Measurements from ENCODE around the gene IGSF8.

IGSF8 gene
- total RNA-seq: 20.0 to 31.5 reads per million in 2 donors

GRCh38 chr1:160097911-160098851 is at the start of gene IGSF8:
IGSF8 (minus strand) TSS chr1:160098619; CDS start chr1:160098472, 147 bp downstream.
- DNase-seq: peak; percentile 84 to 95 (median 91)

DNA sequence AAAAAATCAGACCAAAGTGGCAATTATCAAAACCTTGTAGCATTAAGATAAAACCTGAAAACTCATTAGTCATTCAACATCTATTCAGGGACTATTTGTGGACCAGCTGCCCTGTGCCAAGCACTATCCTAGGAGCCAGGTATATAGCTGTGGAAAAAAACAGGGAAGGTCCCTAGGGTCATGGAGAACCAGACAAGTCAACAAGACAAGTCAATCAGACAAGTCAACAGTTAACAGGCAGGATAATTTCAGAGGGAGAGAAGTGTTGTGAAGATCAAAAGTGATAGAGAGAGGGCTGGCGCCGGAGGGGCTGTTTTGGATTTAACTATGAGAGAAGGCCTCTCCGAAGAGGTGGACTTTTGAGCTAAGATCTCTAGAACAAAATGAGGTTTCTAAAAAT is 49.7 kb upstream of the IGSF8 start:
- DNase-seq: no peak

- DNase-seq: no peak
These were observed 47.7 kb upstream of the IGSF8 start for GRCh38 chr1:160146107-160146506.

GRCh38 chr1:160144921-160145320 is 46.5 kb upstream of the IGSF8 start:
- DNase-seq: no peak

DNA sequence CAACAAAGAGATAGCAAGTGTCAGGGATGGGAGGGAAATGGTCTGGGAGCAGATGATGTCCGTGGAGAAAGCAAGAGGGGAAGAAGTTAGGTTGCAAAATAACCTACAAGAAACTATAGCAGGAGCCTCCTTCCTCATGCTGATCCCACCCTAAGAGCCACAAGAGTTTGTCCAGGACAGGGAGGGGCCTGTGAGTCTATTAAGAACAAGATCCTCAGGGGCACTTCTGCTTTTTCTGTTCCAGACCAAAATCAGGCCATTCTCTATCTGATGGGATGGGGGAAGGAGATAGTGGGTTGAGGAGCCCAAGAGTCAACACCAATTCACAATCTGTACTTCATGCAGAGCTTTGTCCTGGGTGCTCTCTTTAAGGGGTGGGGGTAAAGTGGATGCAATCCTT is 45.3 kb upstream of the IGSF8 start:
- no peak for DNase-seq

- DNase-seq: no peak
These were observed 41.4 kb upstream of the IGSF8 start for GRCh38 chr1:160139840-160140239.

DNA sequence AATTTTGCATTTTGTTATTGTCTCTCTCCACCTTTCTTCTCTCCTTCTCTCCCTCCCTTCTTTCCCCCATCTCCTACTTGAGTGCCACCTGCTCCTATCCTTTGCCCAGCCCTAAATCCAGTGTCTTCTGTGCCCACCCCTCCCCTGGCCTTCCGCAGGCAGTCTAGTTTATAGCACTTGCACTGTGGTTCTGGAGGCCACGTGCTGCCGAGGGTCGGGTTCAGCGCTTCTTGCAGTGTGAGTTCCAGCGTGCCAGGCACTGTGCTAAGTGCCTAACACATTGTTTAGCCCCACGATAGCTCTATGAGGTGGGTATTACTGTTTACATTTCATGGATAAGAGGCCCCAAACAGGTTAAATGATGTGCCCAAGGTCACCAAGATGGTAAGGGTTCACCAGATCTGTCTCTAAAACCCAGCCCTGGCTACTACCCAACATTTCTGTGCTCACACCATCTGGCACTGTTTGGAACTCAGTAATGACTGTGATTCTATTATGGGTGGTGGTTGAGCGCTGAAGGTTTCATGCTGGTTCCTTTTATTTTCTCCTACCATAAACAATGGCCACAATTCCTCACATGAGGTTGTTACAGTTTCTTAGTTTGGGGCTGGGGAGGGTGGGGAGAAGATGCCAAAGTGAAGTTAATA is 38.9 kb upstream of the IGSF8 start:
- no peak for DNase-seq

DNA sequence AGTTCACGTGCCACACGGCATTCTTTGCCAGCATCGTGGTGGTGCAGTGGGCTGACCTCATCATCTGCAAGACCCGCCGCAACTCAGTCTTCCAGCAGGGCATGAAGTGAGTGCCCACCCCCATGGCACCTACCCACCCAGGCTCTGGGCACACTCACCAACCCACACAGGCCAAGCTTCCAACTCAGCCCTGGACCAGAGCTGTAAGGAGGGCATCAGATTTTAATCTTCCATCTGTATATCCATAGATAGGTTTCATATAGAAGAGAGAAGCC is 38.4 kb upstream of the IGSF8 start:
- DNase-seq: no peak

- DNase-seq: no peak
These were observed 37.9 kb upstream of the IGSF8 start for GRCh38 chr1:160136121-160136925.

DNA sequence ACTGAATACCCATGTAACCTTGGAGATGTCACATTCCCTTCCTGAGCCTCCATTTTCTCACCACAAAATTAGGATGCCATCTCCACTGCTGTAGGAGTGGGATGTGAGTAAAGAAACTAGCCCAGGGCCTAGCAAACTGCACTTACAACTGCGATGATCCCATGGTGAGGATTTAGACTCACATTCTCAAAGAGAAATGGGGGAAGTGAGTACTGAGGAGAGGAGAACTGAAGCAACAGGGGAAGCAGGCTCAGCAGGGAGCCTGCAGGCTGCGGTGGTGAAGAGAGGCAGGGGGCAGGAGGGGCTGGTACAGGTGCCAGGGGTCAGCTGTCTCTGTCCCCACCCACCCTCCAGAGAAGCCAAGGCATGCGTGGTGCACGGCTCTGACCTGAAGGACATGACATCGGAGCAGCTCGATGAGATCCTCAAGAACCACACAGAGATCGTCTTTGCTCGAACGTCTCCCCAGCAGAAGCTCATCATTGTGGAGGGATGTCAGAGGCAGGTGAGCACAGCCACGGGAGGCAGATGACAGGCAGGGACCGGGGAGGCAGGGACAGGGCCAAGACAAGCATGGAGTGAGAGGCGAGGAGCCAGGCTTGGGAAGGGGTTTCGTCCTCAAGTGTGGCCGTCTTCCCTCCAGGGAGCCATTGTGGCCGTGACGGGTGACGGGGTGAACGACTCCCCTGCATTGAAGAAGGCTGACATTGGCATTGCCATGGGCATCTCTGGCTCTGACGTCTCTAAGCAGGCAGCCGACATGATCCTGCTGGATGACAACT is 36.6 kb upstream of the IGSF8 start:
- no peak for DNase-seq

GRCh38 chr1:160133990-160134770 is 35.8 kb upstream of the IGSF8 start:
- no peak for DNase-seq

- no peak for DNase-seq
These were observed 33.6 kb upstream of the IGSF8 start for GRCh38 chr1:160131803-160132565.

DNA sequence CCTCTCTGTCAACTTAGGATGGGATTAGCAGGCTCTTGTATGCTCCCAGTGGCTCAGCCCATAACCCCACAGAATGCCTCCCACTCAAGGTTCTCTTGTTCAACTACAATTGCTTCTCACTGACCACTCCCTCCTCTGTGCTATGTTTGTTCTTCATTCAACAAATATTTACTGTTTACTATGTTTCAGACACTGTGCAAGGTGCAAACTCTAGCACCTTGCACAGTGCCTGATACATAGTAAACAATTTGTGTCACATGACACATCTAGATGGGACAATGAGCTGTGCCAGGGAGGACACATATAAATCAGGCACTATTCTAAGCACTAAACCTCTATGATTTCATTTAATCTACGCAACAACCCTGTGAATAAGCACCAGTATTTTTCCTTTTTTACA is 32.5 kb upstream of the IGSF8 start:
- DNase-seq: no peak

GRCh38 chr1:160130486-160130885 is 32.1 kb upstream of the IGSF8 start:
- DNase-seq: no peak

GRCh38 chr1:160129966-160130365 is 31.5 kb upstream of the IGSF8 start:
- no peak for DNase-seq

DNA sequence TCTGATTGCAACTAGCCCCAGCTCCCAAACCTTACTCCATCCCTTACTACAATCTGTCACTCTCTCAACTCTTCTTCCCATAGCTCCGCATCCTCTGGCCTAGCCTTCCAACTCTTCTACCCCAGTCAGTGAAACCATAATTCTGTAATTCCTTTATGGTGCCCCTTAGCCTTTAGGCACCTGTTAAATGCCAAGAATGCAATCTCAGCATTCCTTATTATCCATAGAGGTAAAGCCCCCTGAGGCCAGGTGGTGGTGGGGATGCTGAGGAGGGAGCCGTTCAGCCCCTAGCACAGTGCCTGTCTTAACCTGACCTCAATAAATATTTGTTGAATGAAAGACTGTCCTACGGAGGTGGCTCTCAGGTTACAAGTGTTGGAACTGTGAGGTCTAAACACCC is 31.1 kb upstream of the IGSF8 start:
- DNase-seq: no peak

GRCh38 chr1:160129046-160129445 is 30.6 kb upstream of the IGSF8 start:
- DNase-seq: no peak

GRCh38 chr1:160128636-160129035 is 30.2 kb upstream of the IGSF8 start:
- DNase-seq: no peak

- no peak for DNase-seq
These were observed 29.6 kb upstream of the IGSF8 start for GRCh38 chr1:160127865-160128523.

DNA sequence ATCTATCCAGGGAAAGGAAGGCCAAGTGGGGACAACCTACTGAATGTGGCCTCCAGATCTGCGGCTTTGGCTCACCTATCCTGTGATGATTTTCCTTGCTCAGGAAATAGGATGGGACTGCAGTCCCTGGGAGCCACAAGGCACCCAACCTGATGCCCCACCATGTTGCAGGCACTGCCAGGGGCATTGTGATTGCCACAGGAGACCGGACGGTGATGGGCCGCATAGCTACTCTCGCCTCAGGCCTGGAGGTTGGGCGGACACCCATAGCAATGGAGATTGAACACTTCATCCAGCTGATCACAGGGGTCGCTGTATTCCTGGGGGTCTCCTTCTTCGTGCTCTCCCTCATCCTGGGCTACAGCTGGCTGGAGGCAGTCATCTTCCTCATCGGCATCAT is 29.0 kb upstream of the IGSF8 start:
- DNase-seq: no peak
